ENCODE results near the gene MBNL1. TPM values are rescaled to one million over a fixed set of nuclear protein-coding genes. Genes with fewer than 3 reads are reported as not detected.
"Not testable (repeated sequence)": the region's sequence is repeated elsewhere in the genome, so short reads cannot be mapped to it uniquely, and the experiment has no call there.

The MBNL1 gene
- total and polyA plus RNA-seq, 11 donors, result 46.8 to 416 (median 189) TPM

GRCh38 chr3:152430223-152431002, 161.7 kb downstream of the MBNL1 start:
- H3K36me3 ChIP-seq, result peaks cover 0 to 37% (median 16%) of the 10 kb centered on the region in 9 donors

GRCh38 chr3:152434142-152434541, 165.4 kb downstream of the MBNL1 start:
- H3K36me3 ChIP-seq, result peaks cover 0 to 45% (median 10%) of the 10 kb centered on the region in 9 donors
- H3K4me1 ChIP-seq, result peaks cover 4 to 73% (median 48%) of the 10 kb centered on the region in 12 donors
- no peaks in the 10 kb centered on the region for H3K27me3 ChIP-seq
- intact Hi-C loops (cut with DNase I), result loop anchor here in 3 of 10 donors (5.0 to 10.0 kb wide), 4 partner anchors 109 to 169 kb away; partner anchors contain the start of gene MBNL1 (in 2 of the 3)
- ATAC-seq, result no peak
- peaks cover 0 to 21% (median 2%) of the 10 kb centered on the region in 12 donors for H3K9me3 ChIP-seq
- TF ChIP-seq POLR2A (IDR thresholded peaks at IDR 0.05), result no peak
- no peak for TF ChIP-seq CTCF (IDR thresholded peaks at IDR 0.05)
- no peak for DNase-seq
- H3K4me3 ChIP-seq, result no peak overlapping the region
- WGBS, 4 donors, result 89 to 99% (median 97%) methylated on average over 2 of the region's 2 CpGs
- H3K27ac ChIP-seq, result no peak overlapping the region

More at GRCh38 chr3:152430223-152431002, 161.7 kb downstream of the MBNL1 start:
- 36 to 49% (median 44%) methylated on average over 2 of the region's 2 CpGs for WGBS, 4 donors
- intact Hi-C loops (cut with DNase I), result loop anchor here in 3 of 10 donors (5.0 to 10.0 kb wide), 4 partner anchors 106 to 166 kb away; partner anchors contain the start of gene MBNL1 (in 2 of the 3)
- Histone ChIP-seq H3K4me1 (peaks cover 0 to 64% (median 29%) of the 10 kb centered on the region in 12 donors), H3K9me3 (peaks cover 0 to 19% (median 2%) of the 10 kb centered on the region in 12 donors), H3K27me3 (no peaks in the 10 kb centered on the region), H3K4me3 (no peak overlapping the region), H3K27ac (peak overlapping the region in 11 of 12 donors; percentile 27 to 72 (median 60))
- ATAC-seq, result peak; percentile 89 to 98 (median 93)
- DNase-seq, result peak in 4 of 5 donors; percentile 39 to 78 (median 62)
- TF ChIP-seq POLR2A (IDR thresholded peaks at IDR 0.05) (no peak), CTCF (IDR thresholded peaks at IDR 0.05) (no peak)

GRCh38 chr3:152435210-152435609, 166.5 kb downstream of the MBNL1 start:
- ATAC-seq, H3K4me3 ChIP-seq, H3K27me3 ChIP-seq, DNase-seq: not testable (repeated sequence)
- Histone ChIP-seq H3K36me3 (peaks cover 0 to 45% (median 10%) of the 10 kb centered on the region in 9 donors), H3K9me3 (peaks cover 0 to 21% (median 2%) of the 10 kb centered on the region in 12 donors), H3K4me1 (peaks cover 4 to 70% (median 46%) of the 10 kb centered on the region in 12 donors), H3K27ac (peak overlapping the region in 3 of 12 donors; percentile 1 to 48 (median 9))
- intact Hi-C loops (cut with DNase I), result loop anchor here in 3 of 10 donors (5.0 to 10.0 kb wide), 4 partner anchors 110 to 170 kb away; partner anchors contain the start of gene MBNL1 (in 2 of the 3)

GRCh38 chr3:152436707-152437590, 168.2 kb downstream of the MBNL1 start:
- Histone ChIP-seq H3K27me3 (no peaks in the 10 kb centered on the region), H3K4me3 (no peak overlapping the region), H3K27ac (peak overlapping the region in 11 of 12 donors; percentile 2 to 64 (median 48)), H3K9me3 (peaks cover 0 to 21% (median 2%) of the 10 kb centered on the region in 12 donors), H3K4me1 (peaks cover 4 to 57% (median 36%) of the 10 kb centered on the region in 12 donors), H3K36me3 (peaks cover 0 to 41% (median 10%) of the 10 kb centered on the region in 9 donors)
- intact Hi-C loops (cut with DNase I), result loop anchor here in 3 of 10 donors (5.0 to 10.0 kb wide), 4 partner anchors 112 to 172 kb away; partner anchors contain the start of gene MBNL1 (in 2 of the 3)
- DNase-seq (no peak), ATAC-seq (peak in 3 of 4 donors; percentile 48 to 76 (median 55))
- TF ChIP-seq CTCF (IDR thresholded peaks at IDR 0.05) (no peak), POLR2A (IDR thresholded peaks at IDR 0.05) (no peak)
- WGBS, 4 donors, result 29 to 41% (median 33%) methylated on average over 7 of the region's 7 CpGs
